Islet of Langerhans (tissue), 1 donor: ENCODE measurements around the gene KRTAP5-11.
"Not testable (repeated sequence)": the region's sequence is repeated elsewhere in the genome, so short reads cannot be mapped to it uniquely, and the experiment has no call there.

Experiments used
- FAIRE-seq: peaks from one replicate; lab custom pipeline; 2011; peaks lifted over from hg19 to GRCh38; lab: Jason Lieb, UNC

KRTAP5-11 gene

GRCh38 chr11:71580057-71581003 is 2.3 kb downstream of the KRTAP5-11 start:
- no peak for FAIRE-seq

GRCh38 chr11:71579513-71579912 is 3.2 kb downstream of the KRTAP5-11 start:
- FAIRE-seq: not testable (repeated sequence)

- no peak for FAIRE-seq
Measured at GRCh38 chr11:71577469-71578004, 5.1 kb downstream of the KRTAP5-11 start.

GRCh38 chr11:71576688-71577465 is 5.8 kb downstream of the KRTAP5-11 start:
- FAIRE-seq: not testable (repeated sequence)

GRCh38 chr11:71575723-71576424 is 6.8 kb downstream of the KRTAP5-11 start:
- no peak for FAIRE-seq

GRCh38 chr11:71574418-71574817 is 8.3 kb downstream of the KRTAP5-11 start:
- no peak for FAIRE-seq

- FAIRE-seq: no peak
Measured at GRCh38 chr11:71572811-71573210, 9.9 kb downstream of the KRTAP5-11 start.

- not testable (repeated sequence) for FAIRE-seq
Measured at GRCh38 chr11:71571101-71571850, 11.4 kb downstream of the KRTAP5-11 start.

GRCh38 chr11:71568704-71569349 is 13.8 kb downstream of the KRTAP5-11 start:
- no peak for FAIRE-seq

GRCh38 chr11:71567633-71568032 is 15.0 kb downstream of the KRTAP5-11 start:
- FAIRE-seq: not testable (repeated sequence)

GRCh38 chr11:71566626-71567599 is 15.8 kb downstream of the KRTAP5-11 start:
- FAIRE-seq: not testable (repeated sequence)

- no peak for FAIRE-seq
Measured at GRCh38 chr11:71566081-71566620, 16.5 kb downstream of the KRTAP5-11 start.

- no peak for FAIRE-seq
Measured at GRCh38 chr11:71565263-71565662, 17.4 kb downstream of the KRTAP5-11 start, which contains the start of gene KRTAP5-10. KRTAP5-10 (plus strand) TSS chr11:71565563; CDS start chr11:71565588, 25 bp downstream.

- no peak for FAIRE-seq
Measured at GRCh38 chr11:71564430-71564829, 18.2 kb downstream of the KRTAP5-11 start.

- no peak for FAIRE-seq
Measured at GRCh38 chr11:71563406-71563805, 19.3 kb downstream of the KRTAP5-11 start.

GRCh38 chr11:71562120-71562519 is 20.6 kb downstream of the KRTAP5-11 start:
- FAIRE-seq: no peak

GRCh38 chr11:71558996-71559395 is 23.7 kb downstream of the KRTAP5-11 start:
- FAIRE-seq: no peak

GRCh38 chr11:71557257-71557656 is 25.4 kb downstream of the KRTAP5-11 start:
- FAIRE-seq: no peak

- no peak for FAIRE-seq
Measured at GRCh38 chr11:71556018-71556417, 26.7 kb downstream of the KRTAP5-11 start.
